PC-9 (cell line): ENCODE results near the gene OCA2.

ENCODE experiments used
- CTCF ChIP-seq: fragments of 200-600 bp; sonication (generic); conservative IDR thresholded peaks from 2 replicates; pipeline ENCODE4 v1.6.1; 2017; ENCODE audit warnings: mixed run types, antibody characterized with exemption, mild to moderate bottlenecking, moderate library complexity
- EZH2 ChIP-seq: fragments of 200-600 bp; sonication (generic); IDR thresholded peaks from 2 replicates; pipeline ENCODE4 v1.8.0; 2017; ENCODE audit warnings: antibody characterized with exemption, low read depth

- TF ChIP-seq CTCF, result no peak
- no peak for TF ChIP-seq EZH2
Observed at GRCh38 chr15:28091313-28091712, 7.8 kb downstream of the OCA2 start.
